MCF 10A (cell line): ENCODE results near the gene PBOV1. TPM values are rescaled to one million over a fixed set of nuclear protein-coding genes. Genes with fewer than 3 reads are reported as not detected.

Experiments used
- Bru-seq: library from RNA; stranded (reverse); fragments of 400-500 nt; gene quantifications from one replicate; lab custom pipeline; 2021; lab: Mats Ljungman, UMichigan
- BruChase-seq, 2 experiments: library from RNA; stranded (reverse); fragments of 400-500 nt; gene quantifications; one replicate each; lab custom pipeline; 2021; lab: Mats Ljungman, UMichigan
- BruUV-seq: library from RNA; stranded (reverse); fragments of 400-500 nt; replicated peaks from 2 replicates; lab custom pipeline; 2021; lab: Mats Ljungman, UMichigan
- CTCF ChIA-PET: fragments of 300-600 bp; sonication (Branson Sonifier 250); formaldehyde crosslinking; extraction: SDS; loops from one replicate; lab custom pipeline; 2021; ENCODE audit warnings: antibody characterized with exemption, inconsistent platforms; lab: Yijun Ruan, JAX
- POLR2A ChIA-PET: fragments of 300-600, 350-650 bp; sonication (Branson Sonifier 250); formaldehyde crosslinking; extraction: SDS; loops from one replicate; lab custom pipeline; 2020; ENCODE audit warnings: antibody characterized with exemption, inconsistent platforms; lab: Yijun Ruan, JAX
- DNase-seq: peaks from one replicate; pipeline ENCODE4 v3.0.0-alpha.2; 2018; ENCODE audit not compliant: unreplicated experiment
- H3K27ac Mint-ChIP-seq: one replicate; pipeline ENCODE4 v1.8.0; 2022; ENCODE audit warnings: mild to moderate bottlenecking, low read depth, mixed read lengths; ENCODE audit not compliant: unreplicated experiment
- H3K27me3 Mint-ChIP-seq: one replicate; pipeline ENCODE4 v1.8.0; 2022; ENCODE audit warnings: mixed read lengths; ENCODE audit not compliant: insufficient read depth, unreplicated experiment
- H3K36me3 Mint-ChIP-seq: one replicate; pipeline ENCODE4 v1.8.0; 2022; ENCODE audit warnings: mild to moderate bottlenecking, moderate library complexity, mixed read lengths; ENCODE audit not compliant: insufficient read depth, unreplicated experiment
- H3K4me1 Mint-ChIP-seq: one replicate; pipeline ENCODE4 v1.8.0; 2022; ENCODE audit warnings: mixed read lengths; ENCODE audit not compliant: insufficient read depth, unreplicated experiment
- H3K4me3 Mint-ChIP-seq: one replicate; pipeline ENCODE4 v1.8.0; 2022; ENCODE audit warnings: mild to moderate bottlenecking, moderate library complexity, mixed read lengths; ENCODE audit not compliant: unreplicated experiment
- H3K9me3 Mint-ChIP-seq: one replicate; pipeline ENCODE4 v1.8.0; 2022; ENCODE audit warnings: mixed read lengths; ENCODE audit not compliant: unreplicated experiment
- intact Hi-C: fragments of 100-400 bp; cut with micrococcal nuclease; formaldehyde crosslinking; loops from 2 replicates; pipeline ENCODE4 v1.14.1; 2022
- long read RNA-seq: library from polyadenylated mRNA; stranded (forward); transcript quantifications from one replicate; pipeline ENCODE4 v2.0.0, GENCODE V29; 2022
- total RNA-seq: library from RNA; stranded (reverse); gene quantifications from 2 replicates; pipeline ENCODE4 v1.2.3, GENCODE V29; 2022
- TF ChIP-seq, protein P1 (sequence below): fragments of 200-600 bp; IDR thresholded peaks from one replicate; pipeline ENCODE4 v1.8.0; 2022; ENCODE audit warnings: antibody characterized with exemption, mild to moderate bottlenecking; ENCODE audit not compliant: unreplicated experiment

Gene PBOV1
- total RNA-seq: not detected in 2 replicates
- Bru-seq, nascent RNA: not detected
- BruChase-seq, experiment 1, labeled RNA remaining after a 6-hour chase: not detected
- BruChase-seq, experiment 2, labeled RNA remaining after a 2-hour chase: not detected
- long read RNA-seq: 0 reads

DNA sequence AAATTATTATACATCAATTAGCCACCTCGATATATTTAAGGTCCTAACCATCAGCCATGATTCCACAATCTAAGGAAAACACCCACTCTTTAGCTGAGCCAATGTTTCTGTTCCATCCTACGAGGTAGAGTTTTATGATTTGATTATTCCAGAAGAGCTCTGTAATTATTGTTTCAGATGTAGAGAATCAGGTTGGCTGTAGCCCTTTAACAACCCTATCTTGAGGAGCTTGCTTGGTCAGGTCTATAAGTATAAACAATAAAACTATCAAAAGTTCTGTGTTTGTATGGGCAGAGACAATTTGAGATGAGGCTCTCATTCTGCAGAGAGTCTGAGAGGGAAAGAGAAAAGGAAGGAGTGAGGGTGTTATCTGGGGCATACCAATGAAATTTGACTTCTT, at the start of gene PBOV1:
TSS of gene PBOV1 (minus strand) at position 43 of the 400 bp plus-strand sequence. CDS start 96 bp downstream, outside the sequence.
- DNase-seq: no peak
- ChIA-PET POLR2A (no interaction called here), CTCF (interaction anchor here (1.1 kb wide), 1 partner anchor 88 kb away, joined by 3 read pairs; no protein-coding TSS in a partner anchor)
- H3K36me3 Mint-ChIP-seq: no peaks in the 10 kb centered on the region
- TF ChIP-seq, protein P1, sequence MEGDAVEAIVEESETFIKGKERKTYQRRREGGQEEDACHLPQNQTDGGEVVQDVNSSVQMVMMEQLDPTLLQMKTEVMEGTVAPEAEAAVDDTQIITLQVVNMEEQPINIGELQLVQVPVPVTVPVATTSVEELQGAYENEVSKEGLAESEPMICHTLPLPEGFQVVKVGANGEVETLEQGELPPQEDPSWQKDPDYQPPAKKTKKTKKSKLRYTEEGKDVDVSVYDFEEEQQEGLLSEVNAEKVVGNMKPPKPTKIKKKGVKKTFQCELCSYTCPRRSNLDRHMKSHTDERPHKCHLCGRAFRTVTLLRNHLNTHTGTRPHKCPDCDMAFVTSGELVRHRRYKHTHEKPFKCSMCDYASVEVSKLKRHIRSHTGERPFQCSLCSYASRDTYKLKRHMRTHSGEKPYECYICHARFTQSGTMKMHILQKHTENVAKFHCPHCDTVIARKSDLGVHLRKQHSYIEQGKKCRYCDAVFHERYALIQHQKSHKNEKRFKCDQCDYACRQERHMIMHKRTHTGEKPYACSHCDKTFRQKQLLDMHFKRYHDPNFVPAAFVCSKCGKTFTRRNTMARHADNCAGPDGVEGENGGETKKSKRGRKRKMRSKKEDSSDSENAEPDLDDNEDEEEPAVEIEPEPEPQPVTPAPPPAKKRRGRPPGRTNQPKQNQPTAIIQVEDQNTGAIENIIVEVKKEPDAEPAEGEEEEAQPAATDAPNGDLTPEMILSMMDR: no peak
- no peaks in the 10 kb centered on the region for H3K4me1 Mint-ChIP-seq
- no TSS peak for BruUV-seq
- no peak within 1 kb of the TSS for H3K27ac Mint-ChIP-seq
- intact Hi-C loops: no loop called here
- H3K27me3 Mint-ChIP-seq: no peaks in the 10 kb centered on the region
- no peaks in the 10 kb centered on the region for H3K9me3 Mint-ChIP-seq
- H3K4me3 Mint-ChIP-seq: no peak within 1 kb of the TSS

DNA sequence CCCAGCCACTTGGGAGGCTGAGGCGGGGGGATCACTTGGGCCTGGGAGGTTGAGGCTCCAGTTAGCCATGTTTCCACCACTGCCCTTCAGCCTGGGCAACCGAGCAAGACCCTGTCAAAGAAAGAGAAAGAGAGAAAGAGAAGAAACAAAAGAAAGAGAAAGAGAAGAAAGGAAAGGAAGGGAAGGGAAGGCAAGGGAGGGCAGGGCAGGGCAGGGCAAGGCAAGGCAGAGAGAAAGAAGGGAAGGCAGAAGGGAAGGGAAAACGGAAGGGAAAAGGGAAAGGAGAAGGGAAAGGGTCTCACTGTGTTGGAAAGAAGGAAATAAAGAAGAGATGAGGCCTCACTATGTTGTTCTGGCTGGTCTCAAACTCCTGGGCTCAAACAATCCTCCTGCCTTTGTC, 47.8 kb upstream of the PBOV1 start:
- H3K9me3 Mint-ChIP-seq: no peaks in the 10 kb centered on the region
- no peak overlapping the region for H3K27ac Mint-ChIP-seq
- TF ChIP-seq, protein P1: no peak
- no peak for DNase-seq
- no peaks in the 10 kb centered on the region for H3K36me3 Mint-ChIP-seq
- H3K27me3 Mint-ChIP-seq: no peaks in the 10 kb centered on the region
- BruUV-seq: no TSS peak
- ChIA-PET POLR2A (no interaction called here), CTCF (interaction anchor here (0.6 kb wide), 1 partner anchor 271 kb away, joined by 3 read pairs; no protein-coding TSS in a partner anchor)
- H3K4me3 Mint-ChIP-seq: no peak overlapping the region
- H3K4me1 Mint-ChIP-seq: no peaks in the 10 kb centered on the region
- intact Hi-C loops: no loop called here

DNA sequence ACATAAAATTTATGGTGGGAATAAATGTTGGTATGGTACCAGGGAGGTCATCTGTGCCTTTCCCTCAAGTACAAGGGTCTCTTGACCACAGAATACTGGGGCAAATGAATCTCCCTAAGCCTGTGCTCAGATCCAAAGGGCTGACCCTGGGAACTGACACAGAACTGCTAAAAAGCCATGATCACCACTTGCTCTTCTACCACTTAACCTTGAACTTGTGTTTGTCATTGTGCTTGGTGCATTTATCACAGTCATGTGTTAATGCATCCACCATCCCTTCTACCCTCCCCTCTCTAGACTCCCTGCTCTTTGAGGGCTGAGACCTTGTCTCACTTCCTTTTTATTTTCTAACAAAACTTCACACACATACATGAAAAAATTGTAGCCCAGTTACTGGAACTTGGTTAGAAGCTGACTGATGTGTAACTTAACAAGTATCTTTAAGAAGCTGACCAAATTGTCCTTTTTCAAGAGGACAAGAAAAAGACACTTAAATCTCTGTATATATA, 46.1 kb upstream of the PBOV1 start:
- TF ChIP-seq, protein P1: no peak
- H3K36me3 Mint-ChIP-seq: no peaks in the 10 kb centered on the region
- H3K4me3 Mint-ChIP-seq: no peak overlapping the region
- DNase-seq: no peak
- no peaks in the 10 kb centered on the region for H3K9me3 Mint-ChIP-seq
- POLR2A ChIA-PET: no interaction called here
- H3K27me3 Mint-ChIP-seq: no peaks in the 10 kb centered on the region
- intact Hi-C loops: no loop called here
- BruUV-seq: no TSS peak
- CTCF ChIA-PET: interaction anchor here (0.6 kb wide), 1 partner anchor 119 kb away, joined by 5 read pairs; no protein-coding TSS in a partner anchor
- no peaks in the 10 kb centered on the region for H3K4me1 Mint-ChIP-seq
- H3K27ac Mint-ChIP-seq: no peak overlapping the region

- H3K4me1 Mint-ChIP-seq: no peaks in the 10 kb centered on the region
These were observed 45.7 kb upstream of the PBOV1 start for GRCh38 chr6:138263963-138264362.

More at GRCh38 chr6:138263963-138264362, 45.7 kb upstream of the PBOV1 start:
- CTCF ChIA-PET: interaction anchor here (0.6 to 0.7 kb wide), 3 partner anchors 29 to 198 kb away, joined by 3 to 5 read pairs (median 4); no protein-coding TSS in a partner anchor
- Mint-ChIP-seq H3K4me3 (no peak overlapping the region), H3K27ac (no peak overlapping the region), H3K9me3 (no peaks in the 10 kb centered on the region), H3K36me3 (no peaks in the 10 kb centered on the region), H3K27me3 (no peaks in the 10 kb centered on the region)
- TF ChIP-seq, protein P1: no peak
- no peak for DNase-seq
- no TSS peak for BruUV-seq
- intact Hi-C loops: no loop called here
- POLR2A ChIA-PET: interaction anchor here (0.5 kb wide), 1 partner anchor 12 kb away, joined by 4 read pairs; no protein-coding TSS in a partner anchor
